ENCODE results near the gene RAD52. TPM values are rescaled to one million over a fixed set of nuclear protein-coding genes. Genes with fewer than 3 reads are reported as not detected.

RAD52 gene
- total and polyA plus RNA-seq, 4 donors: 4.4 to 25.7 (median 13.7) TPM

- intact Hi-C loops (cut with DNase I): loop anchor here in 1 of 2 donors (10.0 kb wide), 1 partner anchor 389 kb away; no protein-coding TSS in a partner anchor
- Histone ChIP-seq H3K27ac (ENCODE audit: low read depth in 1 of 2, low read length in 2 of 2) (no peak overlapping the region), H3K4me3 (ENCODE audit: low read length in 2 of 2) (no peak overlapping the region), H3K36me3 (ENCODE audit: control insufficient read depth in 1 of 2, insufficient read depth in 2 of 2, low read length in 1 of 2) (no peaks in the 10 kb centered on the region), H3K27me3 (ENCODE audit: control insufficient read depth in 1 of 2, insufficient read depth in 2 of 2, low read length in 1 of 2) (no peaks in the 10 kb centered on the region), H3K4me1 (ENCODE audit: control insufficient read depth in 1 of 2, insufficient read depth in 2 of 2, low read length in 2 of 2) (no peaks in the 10 kb centered on the region), H3K9me3 (ENCODE audit: control insufficient read depth, low read length) (no peaks in the 10 kb centered on the region)
- 40 to 49% methylated on average over 7 of the region's 7 CpGs for WGBS, 2 donors
- ATAC-seq (ENCODE audit: low FRiP score): no peak
- DNase-seq: no peak
These were observed 4.3 kb upstream of the RAD52 start for GRCh38 chr12:953776-954175.

- ATAC-seq (ENCODE audit: low FRiP score) (no peak), DNase-seq (no peak)
- WGBS, 2 donors: 57 to 62% methylated on average over 1 of the region's 1 CpG
- H3K4me1 ChIP-seq (ENCODE audit: control insufficient read depth in 1 of 2, insufficient read depth in 2 of 2, low read length in 2 of 2): no peaks in the 10 kb centered on the region
- no peak overlapping the region for H3K27ac ChIP-seq (ENCODE audit: low read depth in 1 of 2, low read length in 2 of 2)
- H3K9me3 ChIP-seq (ENCODE audit: control insufficient read depth, low read length): no peaks in the 10 kb centered on the region
- H3K36me3 ChIP-seq (ENCODE audit: control insufficient read depth in 1 of 2, insufficient read depth in 2 of 2, low read length in 1 of 2): no peaks in the 10 kb centered on the region
- intact Hi-C loops (cut with DNase I): loop anchor here (2.0 to 10.0 kb wide), 3 partner anchors 40 to 386 kb away; partner anchors contain the start of gene ERC1 (in 1 of the 2)
- no peak overlapping the region for H3K4me3 ChIP-seq (ENCODE audit: low read length in 2 of 2)
- H3K27me3 ChIP-seq (ENCODE audit: control insufficient read depth in 1 of 2, insufficient read depth in 2 of 2, low read length in 1 of 2): no peaks in the 10 kb centered on the region
These were observed 1.7 kb upstream of the RAD52 start for GRCh38 chr12:951176-951575.

GRCh38 chr12:948238-948637 is 1.3 kb downstream of the RAD52 start:
- intact Hi-C loops (cut with DNase I): loop anchor here (2.0 to 5.0 kb wide), 5 partner anchors 51 to 196 kb away; partner anchors contain the start of gene WNK1 (in 1 of the 2)
- H3K36me3 ChIP-seq (ENCODE audit: control insufficient read depth in 1 of 2, insufficient read depth in 2 of 2, low read length in 1 of 2): peaks cover 0 to 1% of the 10 kb centered on the region in 2 donors
- H3K27me3 ChIP-seq (ENCODE audit: control insufficient read depth in 1 of 2, insufficient read depth in 2 of 2, low read length in 1 of 2): no peaks in the 10 kb centered on the region
- DNase-seq (no peak), ATAC-seq (ENCODE audit: low FRiP score) (no peak)
- H3K27ac ChIP-seq (ENCODE audit: low read depth in 1 of 2, low read length in 2 of 2): peak overlapping the region in 1 of 2 donors; percentile 43
- no peak overlapping the region for H3K4me3 ChIP-seq (ENCODE audit: low read length in 2 of 2)
- WGBS, 2 donors: 91 to 96% methylated on average over 9 of the region's 9 CpGs
- H3K4me1 ChIP-seq (ENCODE audit: control insufficient read depth in 1 of 2, insufficient read depth in 2 of 2, low read length in 2 of 2): no peaks in the 10 kb centered on the region
- no peaks in the 10 kb centered on the region for H3K9me3 ChIP-seq (ENCODE audit: control insufficient read depth, low read length)

GRCh38 chr12:946631-947030 is 2.9 kb downstream of the RAD52 start:
- no peak for DNase-seq
- no peaks in the 10 kb centered on the region for H3K4me1 ChIP-seq (ENCODE audit: control insufficient read depth in 1 of 2, insufficient read depth in 2 of 2, low read length in 2 of 2)
- no peaks in the 10 kb centered on the region for H3K9me3 ChIP-seq (ENCODE audit: control insufficient read depth, low read length)
- H3K27ac ChIP-seq (ENCODE audit: low read depth in 1 of 2, low read length in 2 of 2): no peak overlapping the region
- peaks cover 0 to 1% of the 10 kb centered on the region in 2 donors for H3K36me3 ChIP-seq (ENCODE audit: control insufficient read depth in 1 of 2, insufficient read depth in 2 of 2, low read length in 1 of 2)
- intact Hi-C loops (cut with DNase I): loop anchor here (5.0 kb wide), 4 partner anchors 49 to 194 kb away; partner anchors contain the start of gene WNK1 (in 1 of the 2)
- ATAC-seq (ENCODE audit: low FRiP score): no peak
- no peaks in the 10 kb centered on the region for H3K27me3 ChIP-seq (ENCODE audit: control insufficient read depth in 1 of 2, insufficient read depth in 2 of 2, low read length in 1 of 2)
- 56 to 57% methylated on average over 6 of the region's 6 CpGs for WGBS, 2 donors
- H3K4me3 ChIP-seq (ENCODE audit: low read length in 2 of 2): no peak overlapping the region

GRCh38 chr12:946212-946611 is 3.3 kb downstream of the RAD52 start:
- H3K27ac ChIP-seq (ENCODE audit: low read depth in 1 of 2, low read length in 2 of 2): no peak overlapping the region
- ATAC-seq (ENCODE audit: low FRiP score): no peak
- intact Hi-C loops (cut with DNase I): loop anchor here (5.0 kb wide), 4 partner anchors 49 to 194 kb away; partner anchors contain the start of gene WNK1 (in 1 of the 2)
- H3K9me3 ChIP-seq (ENCODE audit: control insufficient read depth, low read length): no peaks in the 10 kb centered on the region
- no peaks in the 10 kb centered on the region for H3K27me3 ChIP-seq (ENCODE audit: control insufficient read depth in 1 of 2, insufficient read depth in 2 of 2, low read length in 1 of 2)
- no peaks in the 10 kb centered on the region for H3K4me1 ChIP-seq (ENCODE audit: control insufficient read depth in 1 of 2, insufficient read depth in 2 of 2, low read length in 2 of 2)
- H3K36me3 ChIP-seq (ENCODE audit: control insufficient read depth in 1 of 2, insufficient read depth in 2 of 2, low read length in 1 of 2): peaks cover 0 to 1% of the 10 kb centered on the region in 2 donors
- no peak overlapping the region for H3K4me3 ChIP-seq (ENCODE audit: low read length in 2 of 2)
- no peak for DNase-seq

- Histone ChIP-seq H3K4me1 (ENCODE audit: control insufficient read depth in 1 of 2, insufficient read depth in 2 of 2, low read length in 2 of 2) (no peaks in the 10 kb centered on the region), H3K36me3 (ENCODE audit: control insufficient read depth in 1 of 2, insufficient read depth in 2 of 2, low read length in 1 of 2) (peaks cover 0 to 1% of the 10 kb centered on the region in 2 donors), H3K9me3 (ENCODE audit: control insufficient read depth, low read length) (no peaks in the 10 kb centered on the region), H3K27me3 (ENCODE audit: control insufficient read depth in 1 of 2, insufficient read depth in 2 of 2, low read length in 1 of 2) (no peaks in the 10 kb centered on the region), H3K4me3 (ENCODE audit: low read length in 2 of 2) (no peak overlapping the region), H3K27ac (ENCODE audit: low read depth in 1 of 2, low read length in 2 of 2) (no peak overlapping the region)
- intact Hi-C loops (cut with DNase I): no loop called here
- 80 to 86% methylated on average over 7 of the region's 7 CpGs for WGBS, 2 donors
- ATAC-seq (ENCODE audit: low FRiP score) (no peak), DNase-seq (no peak)
These were observed 5.3 kb downstream of the RAD52 start for GRCh38 chr12:944211-944610.

GRCh38 chr12:943051-943450 is 6.4 kb downstream of the RAD52 start:
- H3K36me3 ChIP-seq (ENCODE audit: control insufficient read depth in 1 of 2, insufficient read depth in 2 of 2, low read length in 1 of 2): peaks cover 0 to 1% of the 10 kb centered on the region in 2 donors

GRCh38 chr12:938810-939209 is 10.7 kb downstream of the RAD52 start:
- Histone ChIP-seq H3K27ac (ENCODE audit: low read depth in 1 of 2, low read length in 2 of 2) (no peak overlapping the region), H3K27me3 (ENCODE audit: control insufficient read depth in 1 of 2, insufficient read depth in 2 of 2, low read length in 1 of 2) (no peaks in the 10 kb centered on the region), H3K4me1 (ENCODE audit: control insufficient read depth in 1 of 2, insufficient read depth in 2 of 2, low read length in 2 of 2) (no peaks in the 10 kb centered on the region), H3K36me3 (ENCODE audit: control insufficient read depth in 1 of 2, insufficient read depth in 2 of 2, low read length in 1 of 2) (no peaks in the 10 kb centered on the region), H3K4me3 (ENCODE audit: low read length in 2 of 2) (no peak overlapping the region), H3K9me3 (ENCODE audit: control insufficient read depth, low read length) (no peaks in the 10 kb centered on the region)
- WGBS, 2 donors: 95 to 98% methylated on average over 3 of the region's 3 CpGs
- intact Hi-C loops (cut with DNase I): no loop called here
- ATAC-seq (ENCODE audit: low FRiP score): no peak
- DNase-seq: no peak

More at GRCh38 chr12:943051-943450, 6.4 kb downstream of the RAD52 start:
- ATAC-seq (ENCODE audit: low FRiP score): no peak
- intact Hi-C loops (cut with DNase I): no loop called here
- Histone ChIP-seq H3K27me3 (ENCODE audit: control insufficient read depth in 1 of 2, insufficient read depth in 2 of 2, low read length in 1 of 2) (no peaks in the 10 kb centered on the region), H3K4me3 (ENCODE audit: low read length in 2 of 2) (no peak overlapping the region), H3K27ac (ENCODE audit: low read depth in 1 of 2, low read length in 2 of 2) (no peak overlapping the region), H3K4me1 (ENCODE audit: control insufficient read depth in 1 of 2, insufficient read depth in 2 of 2, low read length in 2 of 2) (no peaks in the 10 kb centered on the region), H3K9me3 (ENCODE audit: control insufficient read depth, low read length) (no peaks in the 10 kb centered on the region)
- DNase-seq: no peak
- WGBS, 2 donors: 86 to 91% methylated on average over 6 of the region's 6 CpGs
